RWPE1 (cell line): ENCODE measurements around the gene ZNF638.

ENCODE experiments used
- CTCF ChIA-PET: fragments of 350-600 bp; sonication (Branson Sonifier 250); formaldehyde crosslinking; extraction: SDS; loops from one replicate; lab custom pipeline; 2021; lab: Yijun Ruan, JAX
- POLR2A ChIA-PET: fragments of 400-600 bp; formaldehyde crosslinking; extraction: SDS; loops from one replicate; lab custom pipeline; 2020; ENCODE audit warnings: antibody characterized with exemption; ENCODE audit not compliant: low non-redundant PET; lab: Yijun Ruan, JAX
- DNase-seq: peaks from one replicate; pipeline ENCODE4 v3.0.0; 2012; ENCODE audit warnings: low spot score
- H3K27ac ChIP-seq: fragments of 450-650 bp; 2 replicates; pipeline ENCODE4 v1.5.1; 2017
- CTCF ChIP-seq: fragments of 450-650 bp; conservative IDR thresholded peaks from 2 replicates; pipeline ENCODE4 v1.5.1; 2017; ENCODE audit warnings: low read depth, mild to moderate bottlenecking

ZNF638 gene

GRCh38 chr2:71455741-71456569, 124.4 kb downstream of the ZNF638 start:
- POLR2A ChIA-PET = no interaction called here
- no peak for TF ChIP-seq CTCF
- no peak overlapping the region for H3K27ac ChIP-seq
- no peak for DNase-seq
- CTCF ChIA-PET = interaction anchor here (1.0 kb wide), 1 partner anchor 55 kb away, joined by 3 read pairs; no protein-coding TSS in a partner anchor

- ChIA-PET CTCF (no interaction called here), POLR2A (no interaction called here)
- H3K27ac ChIP-seq = no peak overlapping the region
- no peak for TF ChIP-seq CTCF
- DNase-seq = no peak
These were observed 125.0 kb downstream of the ZNF638 start for GRCh38 chr2:71456617-71457016.

GRCh38 chr2:71457123-71457915, 125.7 kb downstream of the ZNF638 start:
- no peak for DNase-seq
- TF ChIP-seq CTCF = no peak
- H3K27ac ChIP-seq = no peak overlapping the region
- CTCF ChIA-PET = interaction anchor here (1.2 kb wide), 1 partner anchor 53 kb away, joined by 3 read pairs; no protein-coding TSS in a partner anchor
- POLR2A ChIA-PET = no interaction called here

GRCh38 chr2:71457923-71458322, 126.3 kb downstream of the ZNF638 start:
- ChIA-PET CTCF (interaction anchor here (0.6 to 1.2 kb wide), 2 partner anchors 52 to 545 kb away, joined by 3 read pairs; no protein-coding TSS in a partner anchor), POLR2A (no interaction called here)
- H3K27ac ChIP-seq = no peak overlapping the region
- no peak for TF ChIP-seq CTCF
- no peak for DNase-seq

- DNase-seq = no peak
- H3K27ac ChIP-seq = no peak overlapping the region
- no peak for TF ChIP-seq CTCF
- POLR2A ChIA-PET = no interaction called here
- CTCF ChIA-PET = interaction anchor here (0.6 to 1.2 kb wide), 2 partner anchors 52 to 544 kb away, joined by 3 read pairs; no protein-coding TSS in a partner anchor
These were observed 127.0 kb downstream of the ZNF638 start for GRCh38 chr2:71458413-71459083.

- ChIA-PET CTCF (interaction anchor here (0.6 kb wide), 1 partner anchor 62 kb away, joined by 4 read pairs; no protein-coding TSS in a partner anchor), POLR2A (no interaction called here)
- H3K27ac ChIP-seq = no peak overlapping the region
- DNase-seq = no peak
- TF ChIP-seq CTCF = no peak
These were observed 127.5 kb downstream of the ZNF638 start for GRCh38 chr2:71459084-71459431.
